HAP-1 (cell line): ENCODE data around the gene ZNF586.
"Not testable (repeated sequence)": the region's sequence is repeated elsewhere in the genome, so short reads cannot be mapped to it uniquely, and the experiment has no call there.

Experiments used
- DNase-seq, 2 experiments: peaks; one replicate each; pipeline ENCODE4 v3.0.0-alpha.2; 2016 to 2020; ENCODE audit warnings: low spot score in 2 of 2
- H3K27me3 ChIP-seq: fragments of 250-450 bp; sonication (Bioruptor Pico); 2 replicates; pipeline ENCODE4 v1.5.1; 2020; ENCODE audit warnings: low read depth, mild to moderate bottlenecking, moderate library complexity
- H3K36me3 ChIP-seq: fragments of 250-450 bp; sonication (Bioruptor Pico); replicated peaks from 2 replicates; pipeline ENCODE4 v1.5.1; 2020; ENCODE audit warnings: mild to moderate bottlenecking
- H3K4me1 ChIP-seq: fragments of 250-450 bp; sonication (Bioruptor Pico); 2 replicates; pipeline ENCODE4 v1.5.1; 2020; ENCODE audit warnings: mild to moderate bottlenecking
- H3K4me3 ChIP-seq: fragments of 250-450 bp; sonication (Bioruptor Pico); 2 replicates; pipeline ENCODE4 v1.5.1; 2020; ENCODE audit warnings: mild to moderate bottlenecking, moderate library complexity
- H3K9me3 ChIP-seq: fragments of 250-450 bp; sonication (Bioruptor Pico); 2 replicates; pipeline ENCODE4 v1.5.1; 2020; ENCODE audit warnings: mild to moderate bottlenecking, moderate library complexity
- in situ Hi-C: fragments of 300-500 bp; cut with MboI; formaldehyde crosslinking; loops from 3 replicates; pipeline ENCODE4 v1.14.3; 2020; ENCODE audit warnings: low sequenced_read_pairs, inconsistent platforms, mixed read lengths

Gene ZNF586

GRCh38 chr19:57810410-57811295 is 41.2 kb downstream of the ZNF586 start:
- in situ Hi-C loops, H3K9me3 ChIP-seq, H3K4me3 ChIP-seq, H3K4me1 ChIP-seq, H3K27me3 ChIP-seq, DNase-seq: not testable (repeated sequence)
- peaks cover 19% of the 10 kb centered on the region for H3K36me3 ChIP-seq

- H3K36me3 ChIP-seq, result peaks cover 19% of the 10 kb centered on the region
- H3K4me3 ChIP-seq, result no peak overlapping the region
- DNase-seq, result no peak
- in situ Hi-C loops, result no loop called here
- no peaks in the 10 kb centered on the region for H3K9me3 ChIP-seq
- H3K4me1 ChIP-seq, result no peaks in the 10 kb centered on the region; the same call in 1 of the 2 replicates
- no peaks in the 10 kb centered on the region for H3K27me3 ChIP-seq
Measured at GRCh38 chr19:57812226-57812625, 42.8 kb downstream of the ZNF586 start.

GRCh38 chr19:57812975-57813820 is 43.7 kb downstream of the ZNF586 start:
- H3K4me1 ChIP-seq, H3K27me3 ChIP-seq, H3K9me3 ChIP-seq, in situ Hi-C loops, DNase-seq: not testable (repeated sequence)
- H3K36me3 ChIP-seq, result peaks cover 18% of the 10 kb centered on the region
- H3K4me3 ChIP-seq, result peak overlapping the region; percentile 83

- in situ Hi-C loops, result no loop called here
- peak; percentile 32 to 57 for DNase-seq
- Histone ChIP-seq H3K4me3 (peak overlapping the region; percentile 83), H3K9me3 (no peaks in the 10 kb centered on the region), H3K27me3 (no peaks in the 10 kb centered on the region), H3K36me3 (peaks cover 15% of the 10 kb centered on the region), H3K4me1 (no peaks in the 10 kb centered on the region; the same call in 1 of the 2 replicates)
Measured at GRCh38 chr19:57813919-57814504, 44.5 kb downstream of the ZNF586 start.

GRCh38 chr19:57814505-57815246 is 45.2 kb downstream of the ZNF586 start, which contains the start of gene ZNF552:
Gene ZNF552, minus strand, starts transcription at chr19:57814913. Its CDS starts 170 bp downstream, at chr19:57814743.
- no peaks in the 10 kb centered on the region for H3K9me3 ChIP-seq
- no peaks in the 10 kb centered on the region for H3K27me3 ChIP-seq
- peaks cover 9% of the 10 kb centered on the region for H3K36me3 ChIP-seq
- H3K4me3 ChIP-seq, result peak within 1 kb of the TSS; percentile 83
- H3K4me1 ChIP-seq, result no peaks in the 10 kb centered on the region; the same call in 1 of the 2 replicates
- in situ Hi-C loops, result no loop called here
- DNase-seq, result peak; percentile 89 to 94

- H3K36me3 ChIP-seq, result peaks cover under 1% of the 10 kb centered on the region
- in situ Hi-C loops, result no loop called here
- H3K9me3 ChIP-seq, result no peaks in the 10 kb centered on the region
- H3K4me1 ChIP-seq, result no peaks in the 10 kb centered on the region; the same call in none of the 2 replicates
- no peak for DNase-seq
- H3K27me3 ChIP-seq, result no peaks in the 10 kb centered on the region
- peak overlapping the region; percentile 83 for H3K4me3 ChIP-seq
Measured at GRCh38 chr19:57815247-57816075, 46.0 kb downstream of the ZNF586 start.

GRCh38 chr19:57816652-57817051 is 47.2 kb downstream of the ZNF586 start:
- H3K4me1 ChIP-seq, result peaks cover 5% of the 10 kb centered on the region
- H3K9me3 ChIP-seq, result no peaks in the 10 kb centered on the region
- H3K36me3 ChIP-seq, result peaks cover 7% of the 10 kb centered on the region
- no peak overlapping the region for H3K4me3 ChIP-seq
- no peaks in the 10 kb centered on the region for H3K27me3 ChIP-seq
- in situ Hi-C loops, result no loop called here
- no peak for DNase-seq

GRCh38 chr19:57817976-57818375 is 48.5 kb downstream of the ZNF586 start:
- Histone ChIP-seq H3K36me3 (peaks cover 18% of the 10 kb centered on the region), H3K27me3 (no peaks in the 10 kb centered on the region), H3K4me3 (no peak overlapping the region), H3K9me3 (no peaks in the 10 kb centered on the region), H3K4me1 (peaks cover 5% of the 10 kb centered on the region)
- in situ Hi-C loops, result no loop called here
- DNase-seq, result no peak

GRCh38 chr19:57818378-57818777 is 48.9 kb downstream of the ZNF586 start:
- Histone ChIP-seq H3K4me3 (no peak overlapping the region), H3K27me3 (no peaks in the 10 kb centered on the region), H3K4me1 (peaks cover 5% of the 10 kb centered on the region), H3K9me3 (no peaks in the 10 kb centered on the region), H3K36me3 (peaks cover 20% of the 10 kb centered on the region)
- in situ Hi-C loops, result no loop called here
- DNase-seq, result no peak

- in situ Hi-C loops, result no loop called here
- H3K4me1 ChIP-seq, result peaks cover 5% of the 10 kb centered on the region
- peaks cover 26% of the 10 kb centered on the region for H3K36me3 ChIP-seq
- peak overlapping the region; percentile 97 for H3K4me3 ChIP-seq
- H3K27me3 ChIP-seq, result no peaks in the 10 kb centered on the region
- no peaks in the 10 kb centered on the region for H3K9me3 ChIP-seq
- DNase-seq, result peak; percentile 88 to 91
Measured at GRCh38 chr19:57819475-57820148, 50.1 kb downstream of the ZNF586 start.

GRCh38 chr19:57820599-57820998 is 51.1 kb downstream of the ZNF586 start:
- H3K9me3 ChIP-seq, result no peaks in the 10 kb centered on the region
- peaks cover 26% of the 10 kb centered on the region for H3K36me3 ChIP-seq
- H3K4me3 ChIP-seq, result peak overlapping the region; percentile 97
- no peak for DNase-seq
- in situ Hi-C loops, result no loop called here
- H3K27me3 ChIP-seq, result no peaks in the 10 kb centered on the region
- peaks cover 5% of the 10 kb centered on the region; the same call in 1 of the 2 replicates for H3K4me1 ChIP-seq

- H3K9me3 ChIP-seq, H3K27me3 ChIP-seq, H3K4me1 ChIP-seq, in situ Hi-C loops, DNase-seq: not testable (repeated sequence)
- H3K4me3 ChIP-seq, result peak overlapping the region; percentile 97; the same call in 1 of the 2 replicates
- peaks cover 30% of the 10 kb centered on the region for H3K36me3 ChIP-seq
Measured at GRCh38 chr19:57821095-57821494, 51.6 kb downstream of the ZNF586 start.
